Cardiac septum (tissue), 1 donor: Measurements from ENCODE around the gene CNKSR3. TPM values are rescaled to one million over a fixed set of nuclear protein-coding genes. Genes with fewer than 3 reads are reported as not detected.

Source experiments
- DNase-seq: peaks from one replicate; pipeline ENCODE4 v3.0.0-alpha.2; 2020; ENCODE audit warnings: low spot score
- intact Hi-C: fragments of 100-400 bp; cut with DNase I; formaldehyde crosslinking; loops from one replicate; pipeline ENCODE4 v1.14.0; 2022
- total RNA-seq: library from RNA; stranded (reverse); fragmentation: NEBNext Ultra II Directional; extraction: Animal tissue kit (Norgen Biotek cat#: 25700); gene quantifications from one replicate; pipeline ENCODE4 v1.2.1, GENCODE V29; 2021
- donor health status: DM: no; HTN: no; CAD: no.

Gene CNKSR3
- total RNA-seq, 1 donor from 2014 or later, result 34.4 TPM

DNA sequence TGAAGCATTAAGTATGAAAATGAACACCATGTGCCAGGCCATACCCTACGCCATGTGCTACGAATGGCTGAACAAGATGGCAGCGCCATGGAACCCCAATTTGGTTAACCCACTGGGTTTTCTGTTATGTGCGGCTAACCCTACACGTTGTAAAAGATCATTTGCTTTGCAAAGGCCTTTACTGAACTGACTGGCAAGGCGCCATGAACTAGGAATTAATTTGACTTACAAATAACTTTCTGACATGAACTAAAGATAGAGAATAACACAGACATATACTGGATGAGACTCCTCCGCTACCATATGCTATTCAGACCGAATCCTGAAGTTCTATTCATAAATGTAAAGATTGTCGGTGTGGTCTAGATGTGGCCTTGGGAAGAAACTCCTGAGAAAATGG, 3.9 kb downstream of the CNKSR3 start:
- no peak for DNase-seq
- intact Hi-C loops, result no loop called here

- DNase-seq, result no peak
- intact Hi-C loops, result no loop called here
These were observed 4.4 kb downstream of the CNKSR3 start for GRCh38 chr6:154506108-154506507.

DNA sequence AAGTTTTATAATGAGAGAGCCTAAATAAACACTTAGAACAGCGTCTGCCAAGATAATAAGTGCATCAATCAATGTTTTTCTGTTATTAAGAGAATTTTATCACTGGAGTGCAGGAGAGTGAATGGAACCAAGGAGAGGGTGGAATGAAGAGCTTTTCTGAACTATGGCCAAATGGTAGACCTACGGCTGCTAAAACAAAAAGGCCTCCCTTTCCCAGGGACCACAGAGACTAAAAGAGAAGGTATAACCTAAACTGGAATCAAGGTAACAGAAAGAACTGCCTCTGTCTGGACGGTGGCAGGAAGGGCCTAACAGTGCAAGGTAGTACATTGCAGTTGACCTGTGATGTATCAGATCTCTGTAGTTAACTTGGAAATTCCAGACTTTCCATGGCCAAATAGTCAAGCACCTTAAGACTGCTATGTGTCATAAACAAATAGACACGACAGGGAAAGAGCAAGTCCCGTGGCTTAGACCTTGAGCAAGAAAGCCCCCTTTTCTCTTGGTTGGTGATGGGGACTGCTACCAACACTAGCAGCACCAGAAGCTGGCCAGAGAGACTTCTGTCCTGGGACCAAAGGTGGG, 5.5 kb downstream of the CNKSR3 start:
- DNase-seq, result no peak
- intact Hi-C loops, result loop anchor here (5.0 kb wide), 1 partner anchor 147 kb away; no protein-coding TSS in a partner anchor

- intact Hi-C loops, result loop anchor here (5.0 kb wide), 1 partner anchor 148 kb away; no protein-coding TSS in a partner anchor
- no peak for DNase-seq
These were observed 6.4 kb downstream of the CNKSR3 start for GRCh38 chr6:154504102-154504501.

GRCh38 chr6:154503658-154504057, 6.8 kb downstream of the CNKSR3 start:
- intact Hi-C loops, result loop anchor here (5.0 kb wide), 1 partner anchor 149 kb away; no protein-coding TSS in a partner anchor
- no peak for DNase-seq

DNA sequence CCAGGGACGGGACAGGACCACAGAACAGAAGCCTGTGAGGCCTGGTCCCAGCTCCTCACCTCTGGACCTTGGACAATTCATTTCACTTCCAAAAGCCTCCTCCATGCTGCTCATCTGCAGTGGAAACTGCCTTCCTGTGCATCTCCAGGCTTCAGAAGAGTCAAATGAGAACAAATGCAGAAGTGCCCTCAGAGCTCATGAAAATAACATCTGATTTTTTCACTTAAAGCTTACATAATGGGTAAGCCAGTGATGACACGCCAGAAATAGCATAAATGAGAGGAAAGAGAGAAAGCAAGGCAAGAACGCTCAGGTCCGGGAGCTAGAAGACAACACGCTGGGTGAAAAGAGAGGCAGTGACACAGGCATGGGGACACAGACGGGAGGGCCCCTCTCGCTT, 7.9 kb downstream of the CNKSR3 start:
- intact Hi-C loops, result loop anchor here (5.0 kb wide), 1 partner anchor 150 kb away; no protein-coding TSS in a partner anchor
- DNase-seq, result no peak

GRCh38 chr6:154501578-154501868, 9.0 kb downstream of the CNKSR3 start:
- DNase-seq, result no peak
- intact Hi-C loops, result loop anchor here (5.0 kb wide), 1 partner anchor 151 kb away; no protein-coding TSS in a partner anchor

GRCh38 chr6:154500769-154501577, 9.5 kb downstream of the CNKSR3 start:
- no peak for DNase-seq
- intact Hi-C loops, result loop anchor here (5.0 kb wide), 1 partner anchor 151 kb away; no protein-coding TSS in a partner anchor

DNA sequence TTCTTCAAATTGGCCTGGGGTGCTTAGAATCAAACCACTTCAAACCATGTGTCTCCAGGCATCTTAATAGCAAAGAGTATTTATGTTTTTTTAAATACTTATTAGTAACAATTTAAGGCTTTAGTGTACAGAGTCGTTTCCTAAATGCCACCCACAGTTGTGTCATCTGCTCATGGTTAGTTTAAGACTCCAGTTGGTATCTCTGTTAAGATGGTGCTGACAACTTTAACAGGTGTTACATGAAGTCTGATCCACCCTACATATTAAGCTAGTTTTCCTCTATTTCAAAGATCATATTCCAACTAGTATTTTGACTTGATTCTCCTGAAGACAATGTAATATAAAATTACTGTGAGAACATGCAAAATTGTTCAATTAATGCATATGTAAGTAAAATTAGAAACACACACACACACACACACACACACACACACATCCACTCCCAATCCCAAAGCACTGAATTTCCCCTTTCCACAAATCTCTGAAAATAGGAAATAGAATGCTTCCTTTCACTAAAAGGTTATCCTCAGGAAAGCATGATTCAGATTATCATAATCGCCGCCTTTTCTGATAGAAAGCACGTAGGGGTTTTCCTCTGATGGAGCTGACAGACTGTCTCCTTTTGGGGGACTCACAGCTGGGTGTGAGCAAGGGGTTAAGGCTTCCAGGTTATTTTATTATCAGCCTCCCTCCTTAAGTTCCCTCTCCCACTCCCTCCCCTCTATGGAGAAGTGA, 10.5 kb downstream of the CNKSR3 start:
- no peak for DNase-seq
- intact Hi-C loops, result loop anchor here (5.0 kb wide), 1 partner anchor 152 kb away; no protein-coding TSS in a partner anchor

DNA sequence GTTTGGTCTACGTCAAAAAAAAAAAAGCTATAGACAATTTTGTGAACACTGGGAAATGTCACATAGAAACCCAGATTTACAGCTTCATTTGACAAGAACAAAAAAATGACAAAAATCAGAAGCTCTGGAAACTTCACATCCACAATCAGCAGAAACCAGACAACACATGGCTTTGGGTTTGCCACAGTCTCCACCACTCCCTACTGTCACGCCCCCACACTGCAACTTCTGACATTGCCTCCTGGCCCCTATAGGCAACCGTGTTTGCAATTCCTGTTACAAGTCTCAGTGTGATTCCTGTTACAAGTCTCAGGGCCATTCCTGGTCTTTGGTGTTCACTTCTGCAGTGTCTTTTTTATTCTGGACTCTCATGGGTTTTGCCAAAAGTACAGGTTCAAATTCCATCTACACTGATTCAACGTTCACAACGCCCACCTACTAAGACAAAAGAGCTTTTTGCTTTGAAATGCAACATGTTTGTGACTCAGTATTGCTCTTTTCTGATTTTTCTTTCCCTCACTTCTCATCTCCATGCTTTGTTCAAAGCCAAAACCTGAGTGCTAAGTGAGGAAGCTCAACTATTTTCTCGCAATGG, 12.0 kb downstream of the CNKSR3 start:
- intact Hi-C loops, result no loop called here
- no peak for DNase-seq

DNA sequence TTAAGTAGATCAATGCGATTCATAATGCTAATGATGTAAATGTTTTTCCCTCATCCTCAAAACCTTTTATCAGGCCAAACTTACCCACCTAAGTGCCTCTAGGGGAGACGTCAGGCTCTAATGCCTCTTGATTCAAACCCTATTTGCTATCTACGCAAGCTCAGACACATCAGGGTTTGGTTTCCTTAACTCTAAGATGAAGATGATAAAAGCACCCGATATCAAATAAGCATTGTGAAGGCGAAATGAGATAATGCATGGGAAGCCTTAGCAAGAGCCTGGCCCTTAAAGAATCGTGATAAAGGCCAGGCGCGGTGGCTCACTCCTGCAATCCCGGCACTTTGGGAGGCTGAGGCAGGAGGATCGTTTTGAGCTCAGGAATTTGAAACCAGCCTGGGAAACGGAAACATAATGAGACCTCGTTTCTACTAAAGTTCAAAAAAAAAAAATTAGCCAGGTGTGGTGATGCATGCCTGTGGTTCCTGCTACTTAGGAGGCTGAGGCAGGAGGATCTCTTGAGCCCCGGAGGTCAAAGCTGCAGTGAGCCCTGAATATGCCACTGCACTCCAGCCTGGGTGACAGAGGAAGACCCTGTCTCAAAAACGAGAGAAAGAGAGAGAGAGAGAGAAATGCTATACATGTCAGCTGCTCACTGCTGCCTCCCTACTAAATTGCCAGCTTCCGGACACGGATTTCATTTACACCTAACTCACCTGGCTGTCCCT, 13.5 kb downstream of the CNKSR3 start:
- DNase-seq, result no peak
- intact Hi-C loops, result no loop called here

- intact Hi-C loops, result no loop called here
- DNase-seq, result no peak
These were observed 14.3 kb downstream of the CNKSR3 start for GRCh38 chr6:154496186-154496585.

- intact Hi-C loops, result no loop called here
- DNase-seq, result no peak
These were observed 15.7 kb downstream of the CNKSR3 start for GRCh38 chr6:154494592-154495311.

DNA sequence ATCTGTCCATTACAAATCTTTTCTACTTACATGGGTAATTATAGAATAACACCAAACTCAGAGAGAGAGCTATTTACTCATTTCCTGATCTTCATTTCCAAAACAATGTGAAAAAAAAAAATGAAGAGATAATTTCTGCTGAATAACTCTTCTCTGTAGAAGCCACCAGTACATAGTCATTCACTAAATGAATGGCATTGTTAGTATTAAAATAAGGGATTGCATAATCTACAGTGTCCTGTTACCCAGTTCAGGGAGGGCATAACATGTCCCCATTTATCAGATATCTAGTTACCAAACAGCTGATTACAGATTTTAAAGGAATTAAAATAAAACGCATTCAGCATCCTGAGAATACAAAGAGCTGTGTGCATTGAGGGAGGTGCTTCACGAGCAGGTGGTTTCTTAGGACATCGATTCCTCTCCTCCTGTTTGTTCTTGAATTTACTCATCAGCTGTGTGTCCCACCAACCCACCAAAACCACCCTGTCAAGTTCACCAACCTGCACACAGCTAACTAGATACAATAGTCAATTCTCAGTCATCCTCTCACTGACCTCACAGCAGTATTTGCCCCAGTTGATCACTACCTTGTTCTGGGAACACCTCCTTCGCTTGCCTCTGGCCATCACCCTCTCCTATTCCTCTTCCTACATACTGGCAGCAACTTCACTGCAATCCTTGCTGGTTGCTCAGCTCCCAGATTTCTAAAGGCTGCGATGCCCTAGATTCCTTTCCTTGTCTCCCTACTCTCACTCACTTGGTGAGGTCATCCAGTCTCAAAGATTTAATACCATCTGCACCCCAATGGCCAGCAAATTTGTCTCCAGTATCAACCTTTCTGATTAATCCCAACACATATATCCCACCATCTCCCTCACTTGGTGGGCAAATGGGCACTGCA, 18.7 kb downstream of the CNKSR3 start:
- intact Hi-C loops, result no loop called here
- DNase-seq, result no peak

GRCh38 chr6:154489822-154490221, 20.7 kb downstream of the CNKSR3 start:
- intact Hi-C loops, result no loop called here
- no peak for DNase-seq

GRCh38 chr6:154488802-154489437, 21.6 kb downstream of the CNKSR3 start:
- intact Hi-C loops, result no loop called here
- DNase-seq, result no peak

DNA sequence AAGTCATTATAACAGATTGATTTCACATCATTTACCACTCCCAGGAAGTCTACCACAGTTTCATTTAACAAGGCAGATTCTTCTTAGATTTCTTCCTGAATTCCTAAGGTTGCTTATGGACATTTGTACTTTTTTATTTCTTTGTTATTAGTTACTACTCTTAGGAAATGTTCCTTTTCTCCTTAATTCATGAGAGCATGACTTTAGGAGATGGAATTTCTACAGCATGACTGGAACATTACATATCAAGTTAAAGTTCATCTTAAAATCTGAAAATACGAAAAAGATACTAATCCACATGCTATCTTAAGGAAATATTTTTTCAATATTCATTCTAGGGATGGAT, 22.3 kb downstream of the CNKSR3 start:
- no peak for DNase-seq
- intact Hi-C loops, result no loop called here
